OCI-LY1 (cell line): ENCODE results near the gene CD22.

Source experiments
- H2AFZ ChIP-seq: fragments of 200-600 bp; sonication (generic), shearing (Covaris generic); 2 replicates; pipeline ENCODE4 v1.6.0; 2014; ENCODE audit warnings: antibody characterized with exemption, mild to moderate bottlenecking, low read length
- H3F3A ChIP-seq: fragments of 200-600 bp; sonication (generic), shearing (Covaris generic); 2 replicates; pipeline ENCODE4 v1.6.0; 2014; ENCODE audit warnings: mild to moderate bottlenecking, antibody characterized with exemption, low read length, moderate library complexity; ENCODE audit not compliant: insufficient read depth
- H3K27ac ChIP-seq: fragments of 200-600 bp; sonication (generic); 2 replicates; pipeline ENCODE4 v1.5.1; 2014; ENCODE audit warnings: low read length, mixed run types, mild to moderate bottlenecking, low read depth; ENCODE audit not compliant: poor library complexity, severe bottlenecking
- H3K27me3 ChIP-seq: fragments of 200-600 bp; sonication (generic); 2 replicates; pipeline ENCODE4 v1.6.0; 2014; ENCODE audit warnings: antibody characterized with exemption, mild to moderate bottlenecking, low read length, moderate library complexity; ENCODE audit not compliant: insufficient read depth
- H3K36me3 ChIP-seq: fragments of 200-600 bp; sonication (generic); 2 replicates; pipeline ENCODE4 v1.6.1; 2014; ENCODE audit warnings: mild to moderate bottlenecking, antibody characterized with exemption, low read length, moderate library complexity, mixed read lengths; ENCODE audit not compliant: insufficient read depth
- H3K4me1 ChIP-seq: fragments of 200-600 bp; sonication (generic); 2 replicates; pipeline ENCODE4 v1.5.1; 2014; ENCODE audit warnings: mild to moderate bottlenecking, low read length, moderate library complexity; ENCODE audit not compliant: insufficient read depth, severe bottlenecking
- H3K4me2 ChIP-seq: fragments of 200-600 bp; sonication (generic), shearing (Covaris generic); 2 replicates; pipeline ENCODE4 v1.6.1; 2014; ENCODE audit warnings: low read length
- H3K4me3 ChIP-seq: fragments of 200-600 bp; sonication (generic); 2 replicates; pipeline ENCODE4 v1.5.1; 2014; ENCODE audit warnings: low read length, low read depth, mild to moderate bottlenecking, mixed read lengths; ENCODE audit not compliant: poor library complexity, severe bottlenecking
- H3K79me2 ChIP-seq: fragments of 200-600 bp; shearing (Covaris generic); 2 replicates; pipeline ENCODE4 v1.6.1; 2016; ENCODE audit warnings: mixed run types, low read length, mixed read lengths; ENCODE audit not compliant: insufficient read depth
- H3K9ac ChIP-seq: fragments of 200-600 bp; sonication (generic), shearing (Covaris generic); 2 replicates; pipeline ENCODE4 v1.6.1; 2014; ENCODE audit warnings: mild to moderate bottlenecking, low read length, mixed read lengths
- H3K9me2 ChIP-seq: fragments of 200-600 bp; sonication (generic), shearing (Covaris generic); 2 replicates; pipeline ENCODE4 v1.6.1; 2014; ENCODE audit warnings: low read depth, mild to moderate bottlenecking, low read length, mixed read lengths
- H3K9me3 ChIP-seq: fragments of 200-600 bp; shearing (Covaris generic); 2 replicates; pipeline ENCODE4 v1.6.1; 2014; ENCODE audit warnings: low read length, mixed read lengths
- H4K20me1 ChIP-seq: fragments of 200-600 bp; sonication (generic), shearing (Covaris generic); 2 replicates; pipeline ENCODE4 v1.6.0; 2016; ENCODE audit warnings: mild to moderate bottlenecking, low read length; ENCODE audit not compliant: insufficient read depth
- CTCF ChIP-seq: fragments of 200-600 bp; sonication (generic), shearing (Covaris generic); IDR thresholded peaks from 2 replicates; pipeline ENCODE4 v1.5.1; 2017; ENCODE audit warnings: mild to moderate bottlenecking, antibody characterized with exemption, low read length, moderate library complexity, mixed read lengths
- EZH2 ChIP-seq: fragments of 200-600 bp; sonication (generic), shearing (Covaris generic); IDR thresholded peaks from 2 replicates; pipeline ENCODE4 v1.8.0; 2017; ENCODE audit warnings: borderline replicate concordance, mixed run types, mild to moderate bottlenecking, antibody characterized with exemption, low read length, moderate library complexity, mixed read lengths

The CD22 gene

GRCh38 chr19:35345671-35346111 lies 16.7 kb downstream of the CD22 start:
- Histone ChIP-seq H3K4me2 (no peak overlapping the region), H3K9ac (no peak overlapping the region), H3K27me3 (no peaks in the 10 kb centered on the region), H3K4me1 (peaks cover 48% of the 10 kb centered on the region), H3K27ac (peak overlapping the region; percentile 68), H3K36me3 (peaks cover 58% of the 10 kb centered on the region), H4K20me1 (no peaks in the 10 kb centered on the region), H3K9me3 (no peaks in the 10 kb centered on the region), H3K79me2 (no peaks in the 10 kb centered on the region), H3K4me3 (no peak overlapping the region), H2AFZ (no peak overlapping the region), H3K9me2 (no peaks in the 10 kb centered on the region), H3F3A (no peaks in the 10 kb centered on the region)
- TF ChIP-seq CTCF (no peak), EZH2 (no peak)

- Histone ChIP-seq H2AFZ (no peak overlapping the region), H3K4me2 (no peak overlapping the region; the same call in 1 of the 2 replicates), H3K27me3 (no peaks in the 10 kb centered on the region), H3K9me3 (no peaks in the 10 kb centered on the region), H3K4me1 (peaks cover 48% of the 10 kb centered on the region), H3K36me3 (peaks cover 51% of the 10 kb centered on the region), H3K9me2 (no peaks in the 10 kb centered on the region), H3K9ac (no peak overlapping the region), H3K27ac (peak overlapping the region; percentile 68), H4K20me1 (no peaks in the 10 kb centered on the region), H3K79me2 (no peaks in the 10 kb centered on the region), H3F3A (no peaks in the 10 kb centered on the region), H3K4me3 (no peak overlapping the region)
- no peak for TF ChIP-seq EZH2
- TF ChIP-seq CTCF = no peak
Observed at GRCh38 chr19:35346193-35347052, 17.4 kb downstream of the CD22 start.

GRCh38 chr19:35347171-35347929 lies 18.4 kb downstream of the CD22 start, which contains the start of gene FFAR1:
Gene FFAR1 (plus strand): TSS chr19:35347902. CDS start chr19:35351552, 3,650 bp downstream.
- Histone ChIP-seq H3K36me3 (peaks cover 41% of the 10 kb centered on the region), H3F3A (no peaks in the 10 kb centered on the region), H4K20me1 (no peaks in the 10 kb centered on the region), H3K9me2 (no peaks in the 10 kb centered on the region), H3K4me1 (peaks cover 48% of the 10 kb centered on the region), H2AFZ (no peak within 1 kb of the TSS), H3K4me2 (no peak within 1 kb of the TSS; the same call in 1 of the 2 replicates), H3K27ac (peak within 1 kb of the TSS; percentile 68), H3K9ac (no peak within 1 kb of the TSS), H3K9me3 (no peaks in the 10 kb centered on the region), H3K27me3 (no peaks in the 10 kb centered on the region), H3K79me2 (no peaks in the 10 kb centered on the region), H3K4me3 (no peak within 1 kb of the TSS)
- TF ChIP-seq CTCF (no peak), EZH2 (no peak)
